K562 (cell line): ENCODE data around the gene RNF34. TPM values are rescaled to one million over a fixed set of nuclear protein-coding genes. Genes with fewer than 3 reads are reported as not detected.
A peak's percentile ranks its signal among the peaks of the same experiment; 100 is the strongest.

Experiments
- BRF1 ChIP-seq: IDR thresholded peaks from 3 replicates; pipeline ENCODE4 v1.6.1; 2011; ENCODE audit warnings: borderline replicate concordance, mild to moderate bottlenecking; ENCODE audit not compliant: insufficient read length; ENCODE audit errors: extremely low read depth
- ETV6 ChIP-seq, 3 experiments: fragments of 150-350 bp in 1 of 3; sonication (generic) in 1 of 3; formaldehyde crosslinking in 1 of 3; IDR thresholded peaks; 2 replicates each; pipeline versions ENCODE4 v1.6.1 to v1.8.0; 2014 to 2022; ENCODE audit warnings: borderline replicate concordance in 2 of 3, low read depth in 2 of 3, antibody characterized with exemption in 1 of 3, low read length in 1 of 3, mild to moderate bottlenecking in 1 of 3, missing genetic modification reagents in 1 of 3
- FOXO4 ChIP-seq: fragments of 450-650 bp; formaldehyde crosslinking; IDR thresholded peaks from 2 replicates; pipeline ENCODE4 v1.4.0; 2020; ENCODE audit warnings: mild to moderate bottlenecking, moderate library complexity
- GTF2A2 ChIP-seq: IDR thresholded peaks from 2 replicates; pipeline ENCODE4 v1.6.1; 2016; ENCODE audit warnings: mild to moderate bottlenecking, missing genetic modification characterization, missing compliant biosample characterization
- IRF2 ChIP-seq: sonication (generic); formaldehyde crosslinking; IDR thresholded peaks from 2 replicates; pipeline ENCODE4 v1.8.1; 2022; ENCODE audit warnings: mild to moderate bottlenecking, missing genetic modification reagents
- KLF10 ChIP-seq: fragments of 250-450 bp; sonication (Bioruptor Pico); IDR thresholded peaks from 2 replicates; pipeline ENCODE4 v1.6.1; 2021; ENCODE audit warnings: matching md5 sums
- MAX ChIP-seq: sonication (generic); formaldehyde crosslinking; IDR thresholded peaks from 2 replicates; pipeline ENCODE4 v1.9.0; 2022; ENCODE audit warnings: mild to moderate bottlenecking, missing genetic modification reagents
- MECOM ChIP-seq: fragments of 250-450 bp; sonication (Bioruptor Pico); IDR thresholded peaks from 2 replicates; pipeline ENCODE4 v1.8.0; 2022; ENCODE audit warnings: inconsistent platforms
- MLX ChIP-seq, 2 experiments: fragments of 450-650 bp in 1 of 2; sonication (generic) in 1 of 2; formaldehyde crosslinking; conservative IDR thresholded peaks; 2 replicates each; pipeline versions ENCODE4 v1.4.0 to v1.8.1; 2020 to 2022; ENCODE audit warnings: mild to moderate bottlenecking in 1 of 2, missing genetic modification reagents in 1 of 2
- PHB ChIP-seq: fragments of 250-450 bp; sonication (Bioruptor Pico); IDR thresholded peaks from 2 replicates; pipeline ENCODE4 v1.5.0; 2021
- RNF2 ChIP-seq: sonication (generic); IDR thresholded peaks from 2 replicates; pipeline ENCODE4 v1.6.1; 2016
- TCF7 ChIP-seq: sonication (generic); IDR thresholded peaks from 2 replicates; pipeline ENCODE4 v1.6.1; 2016; ENCODE audit warnings: antibody characterized with exemption, borderline replicate concordance
- ZBTB8A ChIP-seq: fragments of 450-650 bp; IDR thresholded peaks from 2 replicates; pipeline ENCODE4 v1.6.1; 2018; ENCODE audit warnings: mild to moderate bottlenecking, moderate library complexity; ENCODE audit not compliant: partially characterized antibody
- ZMIZ1 ChIP-seq, 2 experiments: fragments of 150-350 bp in 1 of 2; IDR thresholded peaks; 2 replicates each; pipeline ENCODE4 v1.6.1; 2012 to 2016; ENCODE audit warnings: low read depth in 2 of 2, low read length in 2 of 2, mild to moderate bottlenecking in 1 of 2, moderate library complexity in 1 of 2
- ZNF696 ChIP-seq: fragments of 250-450 bp; sonication (Bioruptor Pico); conservative IDR thresholded peaks from 2 replicates; pipeline ENCODE4 v1.4.0; 2020; ENCODE audit warnings: mild to moderate bottlenecking, moderate library complexity
- polyA plus RNA-seq, 8 experiments: library from polyadenylated mRNA; depleted of rRNA in 4 of 8; stranded (reverse) in 5 of 8; unstranded in 3 of 8; fragments of >200 nt; fragmentation: Nextera tagmentation in 2 of 8; fragmentation: Illumina TruSeq in 1 of 8; extraction: Ambion mirVana in 2 of 8; extraction: Trizol in 1 of 8; gene quantifications; 2 replicates each; pipeline versions ENCODE4 v1.2.1 to v1.2.3, GENCODE V29; 2011 to 2014; ENCODE audit warnings: inconsistent platforms in 1 of 8, missing spikeins in 1 of 8
- total RNA-seq, 7 experiments: library from RNA; depleted of rRNA in 6 of 7; stranded (reverse); fragments of >200 nt in 6 of 7; fragmentation: Illumina TruSeq in 2 of 7; extraction: Trizol in 2 of 7; gene quantifications; 2 replicates each; pipeline versions ENCODE4 v1.2.1 to v1.2.3, GENCODE V29; 2011 to 2021; ENCODE audit warnings: low replicate concordance in 1 of 7
- TF ChIP-seq, protein P1 (sequence below): fragments of 450-650 bp; IDR thresholded peaks from 2 replicates; pipeline ENCODE4 v1.6.1; 2016; ENCODE audit warnings: mild to moderate bottlenecking
- TF ChIP-seq, protein P2 (sequence below): sonication (generic); formaldehyde crosslinking; IDR thresholded peaks from 2 replicates; pipeline ENCODE4 v1.8.0; 2022; ENCODE audit warnings: missing genetic modification reagents, mild to moderate bottlenecking, borderline replicate concordance

Gene RNF34
- total and polyA plus RNA-seq, 9 of the 15 experiments (the other 6 are each of a cell fraction or from before 2014, with no cell fraction given), result 41.7 to 88.9 (median 54.1) TPM

- TF ChIP-seq ZMIZ1 (IDR thresholded peaks at IDR 0.05; ENCODE audit: low read depth in 2 of 2, low read length in 2 of 2) (no peak; a peak in 1 of 4 replicates), IRF2 (CRISPR knock-in tag) (no peak), FOXO4 (CRISPR knock-in tag) (no peak), ZNF696 (CRISPR knock-in tag) (no peak), ZBTB8A (no peak), MLX (CRISPR knock-in tag; conservative IDR thresholded peaks at IDR 0.05) (no peak), MAX (CRISPR knock-in tag) (peak; percentile 73), TCF7 (no peak), KLF10 (CRISPR knock-in tag) (no peak), MECOM (CRISPR knock-in tag) (no peak), PHB (no peak), RNF2 (peak; percentile 49; the same call in 1 of the 2 replicates), BRF1 (no peak), GTF2A2 (tag) (no peak), ETV6 (IDR thresholded peaks at IDR 0.05; ENCODE audit: borderline replicate concordance in 1 of 2, low read depth in 2 of 2, low read length in 1 of 2) (no peak; a peak in 1 of 4 replicates), ETV6 (CRISPR knock-in tag; IDR thresholded peaks at IDR 0.05; ENCODE audit: borderline replicate concordance) (no peak)
- TF ChIP-seq, protein P1, sequence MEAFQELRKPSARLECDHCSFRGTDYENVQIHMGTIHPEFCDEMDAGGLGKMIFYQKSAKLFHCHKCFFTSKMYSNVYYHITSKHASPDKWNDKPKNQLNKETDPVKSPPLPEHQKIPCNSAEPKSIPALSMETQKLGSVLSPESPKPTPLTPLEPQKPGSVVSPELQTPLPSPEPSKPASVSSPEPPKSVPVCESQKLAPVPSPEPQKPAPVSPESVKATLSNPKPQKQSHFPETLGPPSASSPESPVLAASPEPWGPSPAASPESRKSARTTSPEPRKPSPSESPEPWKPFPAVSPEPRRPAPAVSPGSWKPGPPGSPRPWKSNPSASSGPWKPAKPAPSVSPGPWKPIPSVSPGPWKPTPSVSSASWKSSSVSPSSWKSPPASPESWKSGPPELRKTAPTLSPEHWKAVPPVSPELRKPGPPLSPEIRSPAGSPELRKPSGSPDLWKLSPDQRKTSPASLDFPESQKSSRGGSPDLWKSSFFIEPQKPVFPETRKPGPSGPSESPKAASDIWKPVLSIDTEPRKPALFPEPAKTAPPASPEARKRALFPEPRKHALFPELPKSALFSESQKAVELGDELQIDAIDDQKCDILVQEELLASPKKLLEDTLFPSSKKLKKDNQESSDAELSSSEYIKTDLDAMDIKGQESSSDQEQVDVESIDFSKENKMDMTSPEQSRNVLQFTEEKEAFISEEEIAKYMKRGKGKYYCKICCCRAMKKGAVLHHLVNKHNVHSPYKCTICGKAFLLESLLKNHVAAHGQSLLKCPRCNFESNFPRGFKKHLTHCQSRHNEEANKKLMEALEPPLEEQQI, result peak; percentile 82
- TF ChIP-seq, protein P2, sequence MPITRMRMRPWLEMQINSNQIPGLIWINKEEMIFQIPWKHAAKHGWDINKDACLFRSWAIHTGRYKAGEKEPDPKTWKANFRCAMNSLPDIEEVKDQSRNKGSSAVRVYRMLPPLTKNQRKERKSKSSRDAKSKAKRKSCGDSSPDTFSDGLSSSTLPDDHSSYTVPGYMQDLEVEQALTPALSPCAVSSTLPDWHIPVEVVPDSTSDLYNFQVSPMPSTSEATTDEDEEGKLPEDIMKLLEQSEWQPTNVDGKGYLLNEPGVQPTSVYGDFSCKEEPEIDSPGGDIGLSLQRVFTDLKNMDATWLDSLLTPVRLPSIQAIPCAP (CRISPR knock-in tag), result no peak
Measured at GRCh38 chr12:121351820-121352681, 47.9 kb upstream of the RNF34 start, which contains the start of gene ANAPC5 (continued).
